ENCODE measurements around the gene KDM6B.

Gene KDM6B

DNA sequence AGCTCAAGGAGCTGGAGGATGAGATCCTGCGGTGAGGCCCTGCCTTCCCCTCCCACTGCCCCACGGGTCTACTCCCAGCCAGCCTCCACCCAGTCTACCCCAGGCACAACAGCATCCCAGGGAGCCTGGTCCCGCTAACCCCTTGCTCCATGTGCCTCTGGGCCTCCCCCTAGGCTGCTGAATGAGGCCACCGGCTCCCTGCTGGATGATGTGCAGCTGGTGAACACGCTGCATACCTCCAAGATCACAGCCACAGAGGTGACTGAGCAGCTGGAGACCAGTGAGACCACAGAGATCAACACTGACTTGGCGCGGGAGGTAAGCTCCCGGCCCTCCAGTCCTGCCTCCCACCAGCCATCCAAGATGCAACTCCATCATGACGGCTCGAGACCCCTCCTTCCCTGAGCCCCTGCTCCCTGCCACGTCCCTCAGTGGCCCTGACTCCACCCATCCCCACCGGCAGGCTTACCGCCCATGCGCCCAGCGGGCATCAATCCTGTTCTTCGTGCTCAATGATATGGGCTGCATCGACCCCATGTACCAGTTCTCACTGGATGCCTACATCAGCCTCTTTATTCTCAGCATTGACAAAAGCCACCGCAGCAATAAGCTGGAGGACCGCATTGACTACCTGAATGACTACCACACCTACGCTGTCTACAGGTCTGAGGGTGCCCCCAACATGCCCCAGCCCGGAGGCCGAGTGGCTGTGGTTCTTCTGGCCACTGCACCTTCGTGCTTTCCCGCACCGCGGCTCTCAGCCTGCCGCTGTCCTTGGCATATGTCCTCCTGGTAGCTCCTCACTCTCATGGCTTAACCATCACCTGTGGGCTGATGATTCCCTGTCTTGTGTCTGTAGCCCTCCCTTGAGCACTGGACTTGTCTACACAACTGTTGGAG is 15.0 kb upstream of the KDM6B start:
- DNase-seq (ENCODE audit: low read depth in 2 of 3, low spot score in 1 of 3), result no peak

DNA sequence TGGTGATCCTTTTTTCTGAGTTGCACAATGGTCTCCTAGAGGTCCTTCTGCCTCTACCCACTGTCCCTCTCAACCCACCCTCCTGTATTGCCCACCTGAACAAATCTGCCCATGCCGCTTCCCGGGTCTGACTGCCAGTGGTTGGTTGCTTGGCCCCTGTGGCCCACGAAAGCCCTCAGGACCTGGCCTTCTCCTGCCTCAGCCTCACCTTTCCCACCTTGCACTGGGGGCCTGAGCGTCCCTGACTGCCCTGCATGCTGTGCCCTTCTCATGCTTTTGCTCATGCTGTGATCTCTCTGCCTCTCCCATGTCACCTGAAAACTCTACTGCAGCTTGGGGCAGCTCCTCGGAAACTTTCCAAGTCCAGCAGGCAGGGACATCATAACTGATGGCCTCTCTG is 13.8 kb upstream of the KDM6B start:
- no peak for DNase-seq (ENCODE audit: low read depth in 2 of 3, low spot score in 1 of 3)

DNA sequence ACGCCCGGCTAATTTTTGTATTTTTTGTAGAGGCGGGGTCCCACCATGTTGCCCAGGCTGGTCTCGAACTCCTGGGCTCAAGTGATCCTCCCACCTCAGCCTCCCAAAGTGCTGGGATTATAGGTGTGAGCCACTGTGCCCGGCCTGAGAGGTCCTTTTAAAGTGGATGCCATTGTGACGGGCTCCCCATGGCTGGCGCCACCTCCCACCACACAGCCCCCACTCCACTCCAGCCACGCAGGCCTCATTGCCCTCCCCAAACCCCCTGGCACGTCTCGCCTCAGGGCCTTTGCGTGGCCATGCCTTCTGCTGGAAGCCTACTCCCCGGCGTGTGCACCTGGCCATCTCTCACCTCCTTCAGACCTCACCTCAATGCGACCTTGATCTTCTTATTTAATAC is 11.9 kb upstream of the KDM6B start:
- no peak for DNase-seq (ENCODE audit: low read depth in 2 of 3, low spot score in 1 of 3)

DNA sequence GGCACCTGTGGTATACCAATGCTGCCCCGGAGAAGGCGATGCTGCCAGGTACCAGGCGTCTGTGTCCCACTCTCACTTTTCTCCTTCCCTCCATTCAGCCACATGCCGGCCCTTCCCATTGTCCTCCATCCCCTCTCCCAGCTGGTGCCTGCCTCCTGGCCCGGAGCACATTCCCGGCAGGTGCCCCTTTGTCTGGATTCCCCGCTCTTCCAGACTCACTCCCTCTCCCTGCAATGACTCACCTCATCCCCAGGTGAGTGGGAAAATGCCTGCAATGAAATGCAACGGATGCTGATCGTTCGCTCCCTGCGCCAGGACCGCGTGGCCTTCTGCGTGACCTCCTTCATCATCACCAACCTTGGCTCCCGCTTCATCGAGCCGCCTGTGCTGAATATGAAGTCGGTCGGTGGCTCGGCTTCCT is 10.4 kb upstream of the KDM6B start:
- no peak for DNase-seq (ENCODE audit: low read depth in 2 of 3, low spot score in 1 of 3)

DNA sequence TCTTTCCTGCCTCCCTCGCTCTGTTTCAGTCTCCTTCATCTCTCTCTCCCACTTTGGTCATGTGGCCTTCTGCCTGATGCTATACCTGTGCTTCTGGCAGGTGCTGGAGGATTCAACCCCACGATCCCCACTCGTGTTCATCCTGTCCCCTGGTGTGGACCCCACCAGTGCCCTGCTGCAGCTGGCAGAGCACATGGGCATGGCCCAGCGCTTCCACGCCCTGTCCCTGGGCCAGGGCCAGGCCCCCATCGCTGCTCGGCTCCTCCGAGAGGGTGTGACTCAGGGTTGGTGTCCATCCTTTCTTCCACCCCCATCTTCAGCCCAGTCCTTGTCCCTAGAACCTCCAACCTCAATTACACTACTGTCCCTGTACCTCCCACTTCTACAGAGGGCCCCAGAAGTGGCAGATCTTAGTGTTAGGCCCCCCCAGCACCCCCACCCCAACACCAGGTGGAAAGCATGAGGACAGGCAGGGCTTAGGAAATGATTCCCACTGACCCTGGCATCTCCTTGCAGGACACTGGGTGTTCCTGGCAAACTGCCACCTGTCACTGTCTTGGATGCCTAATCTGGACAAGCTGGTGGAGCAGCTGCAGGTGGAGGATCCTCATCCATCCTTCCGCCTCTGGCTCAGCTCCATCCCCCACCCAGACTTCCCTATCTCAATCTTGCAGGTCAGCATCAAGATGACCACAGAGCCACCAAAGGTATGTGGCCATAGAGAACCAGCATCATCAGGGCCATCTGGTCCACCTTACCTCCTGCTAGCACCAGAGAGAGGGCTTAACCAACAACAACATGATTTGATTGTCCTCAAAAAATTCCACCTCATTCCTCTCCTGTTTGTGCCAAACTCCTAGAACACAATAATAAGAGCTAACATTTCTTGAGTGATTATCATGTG is 9.7 kb upstream of the KDM6B start:
- DNase-seq (ENCODE audit: low read depth in 2 of 3, low spot score in 1 of 3), result no peak

DNA sequence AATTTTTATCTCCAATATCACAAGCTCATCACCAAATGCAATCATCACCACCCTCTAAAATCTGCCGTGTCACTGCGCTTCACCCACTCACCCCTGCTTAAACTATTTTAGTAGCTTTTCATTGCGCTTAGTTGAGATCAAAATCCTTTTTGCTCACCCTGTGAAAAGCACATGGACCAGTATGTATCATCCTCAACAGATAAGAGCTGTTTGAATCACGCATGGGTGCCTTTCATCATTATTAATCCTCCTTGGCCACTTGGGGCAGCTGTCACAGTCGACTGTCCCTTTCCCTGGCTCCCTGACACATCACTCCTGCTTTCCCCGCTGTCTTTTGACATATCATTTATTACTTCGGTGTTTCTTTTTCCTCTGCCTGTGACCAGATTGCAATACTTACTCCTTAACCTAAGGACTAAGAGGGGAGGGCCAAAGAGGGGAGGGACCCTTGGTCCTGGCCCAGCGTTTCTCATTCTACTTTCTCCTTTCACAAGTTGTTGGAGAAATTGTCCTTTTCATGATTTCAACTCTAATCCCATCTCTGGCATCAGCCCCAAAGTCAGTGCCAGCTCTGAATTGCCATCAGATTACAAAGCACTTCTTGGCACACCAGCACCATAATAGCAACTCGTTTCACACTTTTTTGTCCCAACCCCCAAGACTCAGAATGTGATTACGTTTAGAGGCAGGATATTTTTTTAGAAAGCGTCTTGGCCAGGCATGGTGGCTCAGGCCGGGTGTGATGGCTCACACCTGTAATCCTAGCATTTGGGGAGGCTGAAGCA is 8.6 kb upstream of the KDM6B start:
- no peak for DNase-seq (ENCODE audit: low read depth in 2 of 3, low spot score in 1 of 3)

DNA sequence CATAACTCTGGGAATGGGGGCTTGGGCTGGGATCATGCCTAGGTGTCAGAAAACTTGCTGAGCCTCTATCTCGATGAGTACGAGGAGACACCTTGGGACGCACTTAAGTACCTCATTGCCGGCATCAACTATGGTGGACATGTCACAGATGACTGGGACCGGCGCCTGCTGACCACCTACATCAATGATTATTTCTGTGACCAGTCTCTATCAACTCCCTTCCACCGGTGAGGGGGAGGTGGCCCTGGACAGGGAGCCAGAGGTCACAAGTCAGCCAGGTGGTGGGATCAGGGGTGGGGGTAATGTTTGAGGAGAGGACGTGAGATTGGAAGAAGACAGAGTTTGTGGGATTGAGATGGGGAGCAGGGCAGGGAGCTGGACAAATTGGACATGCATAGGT is 3.4 kb upstream of the KDM6B start:
- DNase-seq (ENCODE audit: low read depth in 2 of 3, low spot score in 1 of 3), result no peak

DNA sequence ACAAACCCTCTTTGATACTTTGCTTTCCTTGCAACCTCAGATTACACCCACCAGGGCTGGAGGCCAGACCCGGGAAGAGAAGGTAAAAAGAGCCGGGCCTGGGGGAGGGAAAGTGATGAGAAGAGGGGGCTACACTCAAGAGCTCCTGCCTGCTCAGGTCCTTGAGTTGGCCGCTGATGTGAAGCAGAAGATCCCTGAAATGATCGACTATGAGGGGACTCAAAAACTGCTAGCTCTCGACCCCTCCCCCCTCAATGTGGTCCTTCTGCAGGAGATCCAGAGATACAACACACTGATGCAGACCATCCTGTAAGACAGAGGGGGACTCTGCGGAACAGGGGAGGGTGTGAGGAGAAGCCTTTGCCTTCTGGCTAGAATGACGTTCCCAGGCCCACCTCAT is 2.8 kb upstream of the KDM6B start:
- DNase-seq (ENCODE audit: low read depth in 2 of 3, low spot score in 1 of 3), result no peak

DNA sequence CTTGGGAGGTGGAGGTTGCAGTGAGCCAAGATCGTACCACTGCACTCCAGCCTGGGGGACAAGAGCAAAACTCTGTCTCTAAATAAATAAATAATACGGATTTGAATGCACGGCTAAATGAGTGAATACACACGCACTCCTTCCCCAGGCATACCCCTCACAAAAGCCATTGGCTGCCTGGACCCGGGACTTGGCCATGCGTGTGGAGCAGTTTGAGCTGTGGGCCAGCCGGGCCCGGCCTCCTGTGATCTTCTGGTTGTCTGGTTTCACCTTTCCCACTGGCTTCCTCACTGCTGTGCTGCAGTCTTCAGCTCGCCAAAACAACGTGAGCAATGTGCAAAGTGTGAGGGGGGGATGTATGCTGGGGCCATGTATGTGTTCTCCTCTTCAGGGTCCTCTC is 1.6 kb upstream of the KDM6B start:
- DNase-seq (ENCODE audit: low read depth in 2 of 3, low spot score in 1 of 3), result no peak

DNA sequence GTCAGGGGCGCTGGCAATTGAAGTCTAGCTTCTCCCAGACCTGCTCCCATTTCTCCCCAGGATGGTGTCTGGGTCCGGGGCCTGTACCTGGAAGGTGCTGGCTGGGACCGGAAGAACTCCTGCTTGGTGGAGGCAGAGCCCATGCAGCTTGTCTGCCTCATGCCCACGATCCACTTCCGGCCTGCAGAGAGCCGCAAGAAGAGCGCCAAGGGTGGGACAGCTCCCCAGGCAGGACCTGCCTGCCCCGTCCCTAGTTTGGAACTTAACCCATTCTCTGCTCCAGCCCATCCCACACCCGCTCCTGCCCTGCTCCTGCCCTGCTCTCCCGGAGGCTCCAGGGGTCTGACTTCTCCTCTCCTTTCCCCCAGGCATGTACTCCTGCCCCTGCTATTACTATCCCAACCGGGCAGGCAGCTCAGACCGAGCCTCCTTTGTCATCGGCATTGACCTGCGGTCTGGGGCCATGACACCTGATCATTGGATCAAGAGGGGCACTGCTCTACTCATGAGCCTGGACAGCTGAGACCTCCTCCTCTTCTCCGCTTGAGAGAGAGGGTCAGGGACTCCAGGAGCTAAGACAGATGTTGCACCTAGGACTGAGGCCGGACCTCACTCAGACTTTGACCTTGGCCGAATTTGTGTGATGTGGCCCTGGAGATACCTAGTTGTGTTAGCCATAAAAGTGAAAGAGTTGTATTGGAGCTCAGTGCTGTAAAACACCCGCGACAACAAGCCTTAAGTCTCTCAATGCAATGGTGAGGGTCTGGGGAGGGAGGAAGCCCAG is 814 bp upstream of the KDM6B start:
- no peak for DNase-seq (ENCODE audit: low read depth in 2 of 3, low spot score in 1 of 3)

DNA sequence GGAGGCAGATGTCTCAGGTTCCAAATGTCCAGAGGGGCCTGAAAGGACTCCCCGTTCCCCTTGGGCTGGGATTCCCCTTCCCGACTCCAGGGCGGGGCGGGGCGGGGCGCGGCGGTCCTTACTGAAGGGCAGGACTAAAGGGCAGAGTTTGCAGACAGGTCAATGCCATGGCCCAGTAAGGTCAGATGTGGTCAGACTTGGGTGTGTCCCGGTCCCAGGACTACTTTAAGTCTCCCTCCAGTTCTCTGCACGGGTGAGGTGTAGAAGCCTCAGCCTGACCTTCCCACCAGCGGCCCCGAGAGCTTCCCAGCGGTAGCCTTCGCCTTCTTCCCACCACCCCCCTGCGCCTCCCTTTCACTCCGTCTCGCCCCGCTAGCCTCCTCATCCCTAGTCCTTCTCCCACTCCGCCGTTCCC is 532 bp downstream of the KDM6B start:
- no peak for DNase-seq (ENCODE audit: low read depth in 2 of 3, low spot score in 1 of 3)

DNA sequence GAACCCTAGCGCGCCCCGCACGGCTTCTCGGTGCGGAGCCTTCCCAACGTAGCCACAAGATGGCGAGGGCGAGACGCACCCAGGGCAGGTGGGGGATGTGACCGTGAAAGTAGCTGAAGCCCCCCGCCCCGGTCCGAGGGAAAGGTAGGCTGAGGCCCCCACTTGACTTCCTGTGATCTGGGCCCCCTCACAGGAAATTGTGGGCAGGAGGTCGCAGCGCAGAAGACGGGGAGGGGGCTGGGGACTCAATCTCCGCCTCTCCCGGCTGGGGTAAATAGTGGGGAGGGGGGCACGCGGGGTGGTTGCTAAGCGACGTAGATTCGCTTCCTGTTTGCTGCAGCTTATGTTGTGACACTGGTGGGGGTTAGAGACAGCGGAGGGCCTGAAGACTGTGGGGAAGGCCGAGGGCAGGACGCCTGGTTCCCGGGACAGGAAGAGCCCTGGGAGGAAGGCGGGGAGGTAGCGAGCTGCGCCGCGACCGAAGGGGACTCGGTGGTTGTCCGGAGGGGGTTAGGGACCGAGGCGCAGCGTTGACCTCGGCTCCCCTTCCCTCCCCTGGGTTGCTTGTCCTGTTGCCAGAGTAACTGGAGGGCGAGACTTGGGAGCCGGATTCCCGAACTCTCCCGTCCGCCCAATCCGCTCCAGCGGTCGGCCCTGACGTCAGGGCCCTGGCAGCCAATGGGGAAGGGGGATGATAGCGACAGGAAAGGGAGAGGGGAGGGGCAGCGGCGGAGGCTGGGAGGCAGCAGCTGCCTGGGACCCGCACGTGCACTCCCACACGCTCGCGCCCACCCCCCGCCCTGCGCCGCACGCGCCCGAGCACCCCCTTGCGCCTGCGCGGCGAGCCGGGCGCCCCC is 1.2 kb downstream of the KDM6B start:
- DNase-seq (ENCODE audit: low read depth in 2 of 3, low spot score in 1 of 3), result peak; percentile 85 to 90 (median 85)

DNA sequence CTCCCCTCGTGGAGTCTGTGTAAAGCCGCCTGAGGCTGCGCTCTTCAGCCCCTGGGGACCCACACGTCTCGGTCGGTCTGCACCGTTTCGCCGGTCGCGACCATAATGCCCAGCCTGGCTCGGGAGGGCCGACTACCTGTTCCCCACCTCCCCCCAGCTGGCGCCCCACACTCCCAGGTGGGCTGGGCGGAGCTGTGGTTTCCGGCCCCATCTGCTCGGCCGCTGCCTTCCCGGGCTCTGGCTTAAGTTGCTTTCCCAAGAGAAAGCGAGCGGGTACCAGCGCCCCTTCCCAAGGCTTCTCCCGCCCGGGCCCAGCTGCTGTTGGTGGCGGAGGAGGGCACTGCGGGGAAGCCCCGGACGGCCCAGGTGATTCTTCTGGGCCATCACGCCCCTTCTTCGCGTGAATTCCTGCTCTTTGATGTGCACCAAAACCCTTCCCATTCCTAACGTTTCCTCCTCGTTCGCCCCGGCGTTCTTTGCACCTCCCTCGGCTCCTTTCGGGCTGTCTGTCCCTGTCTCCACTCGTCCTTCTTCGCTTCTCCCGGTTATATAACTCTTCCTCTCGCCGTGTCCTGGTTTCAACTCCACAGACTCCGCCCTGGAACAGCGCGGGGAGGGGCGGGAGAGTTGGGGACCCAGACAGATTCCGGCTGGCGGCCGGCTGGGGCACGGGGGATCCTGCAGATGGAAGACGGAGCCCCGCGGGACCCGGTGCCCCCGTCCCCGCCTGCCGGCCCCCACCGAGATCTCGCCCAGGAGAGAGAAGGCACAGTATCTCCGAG is 2.0 kb downstream of the KDM6B start:
- no peak for DNase-seq (ENCODE audit: low read depth in 2 of 3, low spot score in 1 of 3)

DNA sequence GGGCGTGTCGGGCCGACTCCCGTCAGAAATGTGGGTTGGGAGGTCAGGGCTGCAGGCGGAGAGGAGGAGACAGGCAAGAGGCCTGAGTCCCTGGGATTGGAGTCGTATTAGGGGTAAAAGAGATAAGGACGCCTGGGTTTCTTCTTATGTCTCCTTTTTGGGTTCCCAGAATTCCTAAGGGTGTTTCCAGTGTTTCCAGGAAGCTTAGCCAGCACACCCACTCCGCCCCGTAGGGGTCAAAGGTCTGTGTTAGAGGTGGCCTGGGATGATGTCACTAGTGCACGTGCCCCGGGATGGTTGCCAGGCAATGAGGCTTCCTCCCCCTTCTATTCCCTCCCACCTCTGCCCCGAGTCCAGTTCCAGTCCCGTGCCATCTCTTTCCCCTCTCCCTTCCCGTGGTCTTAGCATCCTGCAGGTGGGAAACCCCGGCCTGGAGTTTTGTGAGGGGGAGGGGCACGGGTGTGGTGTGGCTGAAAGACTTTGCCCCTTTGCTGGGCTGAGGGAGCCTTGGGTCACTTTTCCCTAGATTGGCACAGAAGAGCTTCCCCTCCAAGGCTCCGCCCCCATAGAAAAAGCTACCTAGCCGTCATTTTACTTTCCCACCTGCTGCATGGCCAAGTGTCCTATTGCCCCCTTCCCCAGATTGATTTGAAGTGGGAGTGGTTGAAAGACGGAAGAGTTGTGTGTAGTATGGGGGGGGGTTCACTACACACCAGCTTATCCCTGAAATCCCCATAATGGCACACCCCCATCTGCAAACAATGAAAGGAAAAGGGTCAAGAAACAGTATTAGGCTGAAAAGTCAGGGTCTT is 2.8 kb downstream of the KDM6B start:
- DNase-seq (ENCODE audit: low read depth in 2 of 3, low spot score in 1 of 3), result peak; percentile 56 to 71 (median 65)

DNA sequence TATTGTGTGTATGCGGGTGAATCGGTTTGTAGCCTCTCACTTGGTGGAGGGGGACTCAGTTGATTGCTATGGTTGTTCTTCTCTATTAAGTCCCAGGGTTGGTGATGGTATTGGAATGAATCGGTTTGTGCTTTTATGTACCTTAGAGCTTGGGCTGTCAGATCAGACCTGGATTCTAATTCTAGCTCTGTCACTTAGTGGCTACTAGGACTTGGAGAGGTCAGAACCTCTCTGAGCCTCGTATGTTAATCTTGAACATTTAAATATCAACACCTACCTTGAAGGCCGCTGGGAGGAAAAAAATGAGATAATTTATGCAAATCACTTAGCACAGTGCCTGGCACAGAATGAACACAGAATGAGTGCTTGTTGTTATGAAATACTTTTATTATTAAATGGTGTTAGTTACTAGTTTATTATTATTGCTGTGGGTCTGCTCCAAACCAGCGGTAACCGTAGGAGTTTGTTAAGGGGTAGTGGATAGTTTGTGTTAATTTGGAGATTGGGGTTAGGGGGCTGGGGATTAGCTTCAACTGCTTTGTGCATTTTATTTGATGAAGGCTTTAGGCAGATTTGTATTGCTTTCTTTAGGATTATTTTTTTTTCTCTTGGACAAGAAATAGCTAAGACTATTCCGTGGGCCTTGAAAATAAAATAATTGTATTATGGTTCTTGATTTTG is 3.5 kb downstream of the KDM6B start:
- no peak for DNase-seq (ENCODE audit: low read depth in 2 of 3, low spot score in 1 of 3)

DNA sequence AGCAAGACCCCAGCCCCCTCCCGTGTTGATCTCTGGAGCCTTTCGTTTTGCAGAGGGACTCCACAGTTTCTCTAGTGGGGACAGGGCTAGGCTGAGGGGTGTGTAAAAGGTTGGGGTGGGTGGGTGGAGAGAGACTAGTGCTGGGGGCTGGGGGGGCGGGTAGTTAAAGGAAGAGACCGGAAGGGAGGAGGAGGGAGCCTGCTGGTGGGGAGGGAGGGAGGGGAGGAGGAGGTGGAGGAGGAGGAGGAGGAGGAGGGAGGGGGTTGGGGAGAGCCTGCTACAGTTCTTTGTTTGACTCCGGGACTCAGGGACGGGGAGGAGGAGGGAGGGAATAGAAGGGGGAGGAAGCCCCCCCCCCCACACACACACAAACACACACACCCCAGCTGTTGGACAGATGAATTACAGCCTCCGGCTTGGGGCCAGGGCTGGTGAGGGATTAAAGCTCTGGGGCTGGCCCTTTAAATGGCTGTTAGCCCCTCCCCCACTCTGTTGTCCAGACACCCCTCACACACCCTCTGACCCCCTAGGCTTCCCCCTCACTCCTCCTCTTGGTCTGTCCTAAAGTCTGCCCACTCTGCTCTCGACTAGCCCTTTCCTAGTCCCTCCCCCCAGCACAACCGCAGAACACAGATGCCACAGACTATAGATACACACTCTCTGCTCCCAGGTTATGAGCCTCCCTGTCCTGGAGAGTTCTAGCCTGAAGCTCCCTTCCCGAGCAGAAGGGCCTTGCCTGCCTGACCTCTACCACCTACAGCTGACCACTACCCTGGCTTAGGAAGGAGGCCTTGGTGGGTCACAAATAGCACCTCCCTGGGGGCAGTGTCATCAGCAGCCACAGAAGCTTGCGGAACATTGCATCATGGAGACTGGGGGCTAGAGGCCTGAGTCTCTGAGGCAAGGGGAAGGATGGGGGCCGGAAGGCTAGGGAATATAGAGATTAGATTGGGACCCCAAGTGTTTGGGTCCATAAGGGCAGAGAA is 4.4 kb downstream of the KDM6B start:
- DNase-seq (ENCODE audit: low read depth in 2 of 3, low spot score in 1 of 3), result no peak
